Erythroblast (primary cell): ENCODE results near the gene PDGFC.

Experiments used
- GATA1 ChIP-seq: IDR thresholded peaks from 2 replicates; pipeline ENCODE4 v1.6.1; 2011; ENCODE audit warnings: low read depth, mild to moderate bottlenecking, control low read depth, low read length, moderate library complexity
- POLR2A ChIP-seq: IDR thresholded peaks from 2 replicates; pipeline ENCODE4 v1.6.1; 2011; ENCODE audit warnings: mild to moderate bottlenecking, low read length

DNA sequence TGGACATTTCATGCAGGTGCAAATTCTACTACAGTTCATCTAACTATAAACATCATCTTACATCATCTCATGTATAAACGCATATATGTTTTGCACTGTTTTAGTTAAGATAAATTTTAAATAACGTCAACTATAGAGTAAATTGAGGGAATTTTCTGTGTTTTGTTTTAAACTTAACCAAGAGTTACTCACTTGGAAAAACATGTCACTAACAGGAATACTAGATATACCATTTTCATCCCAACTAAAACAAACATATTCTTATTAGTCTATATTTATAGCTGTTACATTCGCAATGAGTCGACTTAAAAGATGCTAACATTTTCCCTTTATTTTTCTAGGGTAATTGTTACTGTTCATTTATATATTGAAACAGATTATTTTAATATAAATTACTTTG lies 159.6 kb downstream of the PDGFC start:
- TF ChIP-seq POLR2A (no peak), GATA1 (no peak)
